ENCODE results near the gene CCT7. TPM values are rescaled to one million over a fixed set of nuclear protein-coding genes. Genes with fewer than 3 reads are reported as not detected.
A peak's percentile ranks its signal among the peaks of the same experiment; 100 is the strongest.

The CCT7 gene
- total and polyA plus RNA-seq, 7 donors, result 121 to 197 (median 173) TPM

- Histone ChIP-seq H3K4me1 (peaks cover 0 to 61% (median 48%) of the 10 kb centered on the region in 4 donors), H3K9me3 (no peaks in the 10 kb centered on the region), H3K36me3 (peaks cover 0 to 34% (median 10%) of the 10 kb centered on the region in 4 donors), H3K27me3 (no peaks in the 10 kb centered on the region), H3K4me3 (no peak overlapping the region), H3K27ac (peak overlapping the region in 1 of 4 donors; percentile 18)
- intact Hi-C loops (cut with DNase I), result loop anchor here (10.0 kb wide), 1 partner anchor 498 kb away; the partner anchor contains the start of gene TPRKB
- DNase-seq, result no peak
- 50 to 76% methylated on average over 1 of the region's 1 CpG for WGBS, 2 donors
- TF ChIP-seq POLR2A (IDR thresholded peaks at IDR 0.05) (no peak), POLR2AphosphoS5 (IDR thresholded peaks at IDR 0.05) (no peak), EP300 (IDR thresholded peaks at IDR 0.05) (no peak)
- TF ChIP-seq, protein P1, sequence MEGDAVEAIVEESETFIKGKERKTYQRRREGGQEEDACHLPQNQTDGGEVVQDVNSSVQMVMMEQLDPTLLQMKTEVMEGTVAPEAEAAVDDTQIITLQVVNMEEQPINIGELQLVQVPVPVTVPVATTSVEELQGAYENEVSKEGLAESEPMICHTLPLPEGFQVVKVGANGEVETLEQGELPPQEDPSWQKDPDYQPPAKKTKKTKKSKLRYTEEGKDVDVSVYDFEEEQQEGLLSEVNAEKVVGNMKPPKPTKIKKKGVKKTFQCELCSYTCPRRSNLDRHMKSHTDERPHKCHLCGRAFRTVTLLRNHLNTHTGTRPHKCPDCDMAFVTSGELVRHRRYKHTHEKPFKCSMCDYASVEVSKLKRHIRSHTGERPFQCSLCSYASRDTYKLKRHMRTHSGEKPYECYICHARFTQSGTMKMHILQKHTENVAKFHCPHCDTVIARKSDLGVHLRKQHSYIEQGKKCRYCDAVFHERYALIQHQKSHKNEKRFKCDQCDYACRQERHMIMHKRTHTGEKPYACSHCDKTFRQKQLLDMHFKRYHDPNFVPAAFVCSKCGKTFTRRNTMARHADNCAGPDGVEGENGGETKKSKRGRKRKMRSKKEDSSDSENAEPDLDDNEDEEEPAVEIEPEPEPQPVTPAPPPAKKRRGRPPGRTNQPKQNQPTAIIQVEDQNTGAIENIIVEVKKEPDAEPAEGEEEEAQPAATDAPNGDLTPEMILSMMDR (IDR thresholded peaks at IDR 0.05), result no peak
These were observed 3.1 kb downstream of the CCT7 start for GRCh38 chr2:73237168-73237567.

GRCh38 chr2:73238149-73238548 lies 4.0 kb downstream of the CCT7 start:
- intact Hi-C loops (cut with DNase I), result loop anchor here (10.0 kb wide), 1 partner anchor 497 kb away; the partner anchor contains the start of gene TPRKB
- Histone ChIP-seq H3K4me1 (peaks cover 0 to 54% (median 44%) of the 10 kb centered on the region in 4 donors), H3K36me3 (peaks cover 0 to 44% (median 12%) of the 10 kb centered on the region in 4 donors), H3K27me3 (no peaks in the 10 kb centered on the region), H3K9me3 (no peaks in the 10 kb centered on the region), H3K27ac (peak overlapping the region in 2 of 4 donors; percentile 18 to 29), H3K4me3 (no peak overlapping the region)
- 80 to 87% methylated on average over 3 of the region's 3 CpGs for WGBS, 2 donors
- no peak for TF ChIP-seq POLR2A (IDR thresholded peaks at IDR 0.05)
- TF ChIP-seq, protein P1 (IDR thresholded peaks at IDR 0.05), result no peak
- no peak for TF ChIP-seq POLR2AphosphoS5 (IDR thresholded peaks at IDR 0.05)
- DNase-seq, result no peak

- H3K4me1 ChIP-seq, result peaks cover 0 to 54% (median 44%) of the 10 kb centered on the region in 4 donors
- H3K36me3 ChIP-seq, result peaks cover 4 to 52% (median 19%) of the 10 kb centered on the region in 4 donors
- H3K4me3 ChIP-seq, result no peak overlapping the region
- no peak overlapping the region for H3K27ac ChIP-seq
- intact Hi-C loops (cut with DNase I), result loop anchor here (10.0 kb wide), 1 partner anchor 496 kb away; the partner anchor contains the start of gene TPRKB
- no peaks in the 10 kb centered on the region for H3K9me3 ChIP-seq
- WGBS, 2 donors, result 90 to 93% methylated on average over 1 of the region's 1 CpG
- TF ChIP-seq POLR2A (IDR thresholded peaks at IDR 0.05) (no peak), POLR2AphosphoS5 (IDR thresholded peaks at IDR 0.05) (no peak), EP300 (IDR thresholded peaks at IDR 0.05) (no peak)
- TF ChIP-seq, protein P1 (IDR thresholded peaks at IDR 0.05), result no peak
- no peaks in the 10 kb centered on the region for H3K27me3 ChIP-seq
- DNase-seq, result no peak
These were observed 4.9 kb downstream of the CCT7 start for GRCh38 chr2:73238976-73239375.

- H3K27me3 ChIP-seq, result no peaks in the 10 kb centered on the region
- H3K4me1 ChIP-seq, result peaks cover 0 to 53% (median 43%) of the 10 kb centered on the region in 4 donors
- peaks cover 12 to 60% (median 27%) of the 10 kb centered on the region in 4 donors for H3K36me3 ChIP-seq
- TF ChIP-seq, protein P1 (IDR thresholded peaks at IDR 0.05), result no peak
- TF ChIP-seq POLR2A (IDR thresholded peaks at IDR 0.05), result no peak
- WGBS, 2 donors, result 52 to 73% methylated on average over 3 of the region's 3 CpGs
- H3K27ac ChIP-seq, result no peak overlapping the region
- H3K9me3 ChIP-seq, result no peaks in the 10 kb centered on the region
- intact Hi-C loops (cut with DNase I), result loop anchor here (10.0 kb wide), 1 partner anchor 495 kb away; the partner anchor contains the start of gene TPRKB
- no peak for DNase-seq
- H3K4me3 ChIP-seq, result no peak overlapping the region
These were observed 5.7 kb downstream of the CCT7 start for GRCh38 chr2:73239776-73240175.
